H1 (cell line): Measurements from ENCODE around the gene RAVER2. TPM values are rescaled to one million over a fixed set of nuclear protein-coding genes. Genes with fewer than 3 reads are reported as not detected.

Source experiments
- CTCF ChIP-seq, 3 experiments: IDR thresholded peaks; 1 replicate in 2 of 3; 2 replicates in 1 of 3; pipeline versions ENCODE4 v1.5.1 to v1.6.1; 2011; ENCODE audit warnings: low read length in 3 of 3, mild to moderate bottlenecking in 3 of 3, inconsistent platforms in 2 of 3, low read depth in 1 of 3, moderate library complexity in 1 of 3; ENCODE audit not compliant: insufficient read depth in 1 of 3; ENCODE audit errors: control extremely low read depth in 1 of 3
- GTF2F1 ChIP-seq: IDR thresholded peaks from 2 replicates; pipeline ENCODE4 v1.6.1; 2012; ENCODE audit warnings: low read depth, low read length, improper control_type of control experiment, borderline replicate concordance
- USF2 ChIP-seq: IDR thresholded peaks from 2 replicates; pipeline ENCODE4 v1.6.1; 2011; ENCODE audit warnings: low read length, improper control_type of control experiment
- polyA plus RNA-seq, 7 experiments: library from polyadenylated mRNA; depleted of rRNA in 3 of 7; stranded (reverse) in 5 of 7; unstranded in 2 of 7; fragments of >200 nt in 5 of 7; fragments of 200-250 nt in 2 of 7; gene quantifications; 1 replicate in 5 of 7; 2 replicates in 1 of 7; 4 replicates in 1 of 7; pipeline versions ENCODE4 v1.2.1 to v1.2.3, GENCODE V29; 2011 to 2013; ENCODE audit warnings: missing spikeins in 2 of 7, mixed read lengths in 2 of 7
- total RNA-seq: library from RNA; stranded (reverse); fragmentation: NEBNext Ultra II Directional; extraction: Animal tissue kit (Norgen Biotek cat#: 25700); gene quantifications from 2 replicates; pipeline ENCODE4 v1.2.1, GENCODE V29; 2021

Gene RAVER2
- total and polyA plus RNA-seq, 2 of the 8 experiments (the other 6 are each of a cell fraction or from before 2014, with no cell fraction given) = 10.5 to 19.5 TPM

GRCh38 chr1:64712049-64712448, 32.8 kb upstream of the RAVER2 start (continued):
- no peak for TF ChIP-seq USF2
- no peak for TF ChIP-seq GTF2F1
- no peak for TF ChIP-seq CTCF (IDR thresholded peaks at IDR 0.05; ENCODE audit: control extremely low read depth in 1 of 3, insufficient read depth in 1 of 3, low read depth in 1 of 3, low read length in 3 of 3)
- TF ChIP-seq, all 59 proteins: peak for 0
